IMR-90 (cell line): ENCODE results near the gene L3MBTL3. TPM values are rescaled to one million over a fixed set of nuclear protein-coding genes. Genes with fewer than 3 reads are reported as not detected.

Source experiments
- ATAC-seq: fragments of 200-7000 bp; cut with Tn5 transposase; 2 replicates; pipeline ENCODE4 v1.9.1; 2020; ENCODE audit warnings: low read depth, mild to moderate bottlenecking, moderate library complexity
- BruUV-seq: library from RNA; stranded (reverse); fragments of 400-500 nt; replicated peaks from 2 replicates; lab custom pipeline; 2021; lab: Mats Ljungman, UMichigan
- CTCF ChIA-PET: fragments of 300-600 bp; formaldehyde crosslinking; extraction: SDS; loops from one replicate; lab custom pipeline; 2021; ENCODE audit warnings: antibody characterized with exemption; lab: Yijun Ruan, JAX
- POLR2A ChIA-PET: fragments of 300-600 bp; sonication (Branson Sonifier 250); formaldehyde crosslinking; loops from one replicate; lab custom pipeline; 2022; ENCODE audit warnings: antibody characterized with exemption; ENCODE audit not compliant: unreplicated experiment; lab: Charles Lee
- DNase-seq: peaks from one replicate; pipeline ENCODE4 v3.0.0; 2013
- H2AFZ ChIP-seq: replicated peaks from 2 replicates; pipeline ENCODE3; 2013; ENCODE audit warnings: low read length, mild to moderate bottlenecking; ENCODE audit not compliant: poor library complexity
- H2AK5ac ChIP-seq: 2 replicates; pipeline ENCODE4 v1.6.1; 2013; ENCODE audit warnings: low read depth, low read length, inconsistent platforms
- H2AK9ac ChIP-seq: replicated peaks from 2 replicates; pipeline ENCODE3; 2013; ENCODE audit warnings: mild to moderate bottlenecking, low read depth, low read length, moderate library complexity; ENCODE audit not compliant: poor library complexity
- H2BK120ac ChIP-seq: 2 replicates; pipeline ENCODE4 v1.6.1; 2013; ENCODE audit warnings: low read depth, low read length, inconsistent platforms
- H2BK15ac ChIP-seq: 3 replicates; pipeline ENCODE4 v1.6.1; 2013; ENCODE audit warnings: low read depth, low read length, inconsistent platforms
- H2BK20ac ChIP-seq: 2 replicates; pipeline ENCODE4 v1.6.1; 2013; ENCODE audit warnings: low read depth, mild to moderate bottlenecking, inconsistent platforms, low read length, moderate library complexity
- H2BK5ac ChIP-seq: 2 replicates; pipeline ENCODE4 v1.6.1; 2013; ENCODE audit warnings: mild to moderate bottlenecking, low read depth, low read length, inconsistent platforms; ENCODE audit not compliant: poor library complexity, severe bottlenecking
- H3K14ac ChIP-seq: replicated peaks from 2 replicates; pipeline ENCODE4 v1.6.1; 2013; ENCODE audit warnings: low read depth, low read length, inconsistent platforms
- H3K18ac ChIP-seq: 2 replicates; pipeline ENCODE4 v1.6.1; 2013; ENCODE audit warnings: low read depth, low read length, control low read depth
- H3K23ac ChIP-seq: 2 replicates; pipeline ENCODE4 v1.6.1; 2013; ENCODE audit warnings: low read depth, low read length, inconsistent platforms
- H3K27ac ChIP-seq: 2 replicates; pipeline ENCODE4 v1.5.1; 2013; ENCODE audit warnings: mild to moderate bottlenecking, control low read depth, low read length; ENCODE audit not compliant: insufficient read depth
- H3K27me3 ChIP-seq: 2 replicates; pipeline ENCODE4 v1.6.1; 2013; ENCODE audit warnings: low read length; ENCODE audit not compliant: control insufficient read depth, insufficient read depth
- H3K36me3 ChIP-seq: 2 replicates; pipeline ENCODE4 v1.6.1; 2013; ENCODE audit warnings: low read length, mixed read lengths; ENCODE audit not compliant: control insufficient read depth, insufficient read depth
- H3K4ac ChIP-seq: 2 replicates; pipeline ENCODE4 v1.6.1; 2013; ENCODE audit warnings: low read depth, low read length, inconsistent platforms
- H3K4me1 ChIP-seq: 2 replicates; pipeline ENCODE4 v1.6.1; 2013; ENCODE audit warnings: low read length, mixed read lengths; ENCODE audit not compliant: control insufficient read depth, insufficient read depth
- H3K4me2 ChIP-seq: 2 replicates; pipeline ENCODE4 v1.6.1; 2013; ENCODE audit warnings: low read depth, mild to moderate bottlenecking, control low read depth, low read length, moderate library complexity
- H3K4me3 ChIP-seq: 2 replicates; pipeline ENCODE4 v1.5.1; 2013; ENCODE audit warnings: low read depth, mild to moderate bottlenecking, control low read depth, low read length, moderate library complexity; ENCODE audit not compliant: insufficient read depth
- H3K56ac ChIP-seq: 2 replicates; pipeline ENCODE4 v1.6.1; 2013; ENCODE audit warnings: low read length, inconsistent platforms; ENCODE audit not compliant: insufficient read depth; ENCODE audit errors: extremely low read depth
- H3K79me1 ChIP-seq, 2 experiments: 2 replicates each; pipeline ENCODE4 v1.6.1; 2013; ENCODE audit warnings: low read length in 2 of 2, inconsistent platforms in 1 of 2, low read depth in 1 of 2
- H3K9ac ChIP-seq: 2 replicates; pipeline ENCODE4 v1.6.1; 2013; ENCODE audit warnings: low read depth, low read length, control low read depth
- H3K9me1 ChIP-seq: 2 replicates; pipeline ENCODE4 v1.6.1; 2013; ENCODE audit warnings: low read length, inconsistent platforms; ENCODE audit not compliant: insufficient read depth
- H3K9me3 ChIP-seq: 2 replicates; pipeline ENCODE4 v1.6.1; 2013; ENCODE audit warnings: low read length; ENCODE audit not compliant: control insufficient read depth, insufficient read depth
- H4K20me1 ChIP-seq: 2 replicates; pipeline ENCODE4 v1.6.1; 2013; ENCODE audit warnings: low read length, inconsistent platforms; ENCODE audit not compliant: insufficient read depth
- H4K5ac ChIP-seq: 2 replicates; pipeline ENCODE4 v1.6.1; 2013; ENCODE audit warnings: mild to moderate bottlenecking, low read depth, low read length, control low read depth
- H4K8ac ChIP-seq, 2 experiments: 2 replicates each; pipeline ENCODE4 v1.6.1; 2013; ENCODE audit warnings: low read depth in 2 of 2, low read length in 2 of 2, control low read depth in 1 of 2, inconsistent platforms in 1 of 2
- H4K91ac ChIP-seq: 2 replicates; pipeline ENCODE4 v1.6.1; 2013; ENCODE audit warnings: low read depth, low read length, inconsistent platforms; ENCODE audit not compliant: insufficient read depth
- CEBPB ChIP-seq: IDR thresholded peaks from 2 replicates; pipeline ENCODE4 v1.6.1; 2012; ENCODE audit warnings: low read depth, low read length, improper control_type of control experiment
- CHD1 ChIP-seq: IDR thresholded peaks from 2 replicates; pipeline ENCODE4 v1.6.1; 2012; ENCODE audit warnings: low read depth, low read length, improper control_type of control experiment
- CTCF ChIP-seq: conservative IDR thresholded peaks from 2 replicates; pipeline ENCODE4 v1.5.1; 2012; ENCODE audit warnings: mild to moderate bottlenecking, low read depth, low read length, improper control_type of control experiment
- FOS ChIP-seq: fragments of 150-350 bp; IDR thresholded peaks from 2 replicates; pipeline ENCODE4 v1.6.1; 2016; ENCODE audit warnings: low read depth, low read length
- MAFK ChIP-seq: IDR thresholded peaks from 2 replicates; pipeline ENCODE4 v1.6.1; 2012; ENCODE audit warnings: low read depth, low read length, improper control_type of control experiment
- MAZ ChIP-seq: IDR thresholded peaks from 2 replicates; pipeline ENCODE4 v1.6.1; 2012; ENCODE audit warnings: low read depth, mild to moderate bottlenecking, low read length, improper control_type of control experiment, moderate library complexity, borderline replicate concordance
- POLR2A ChIP-seq: IDR thresholded peaks from 2 replicates; pipeline ENCODE4 v1.6.1; 2012; ENCODE audit warnings: mild to moderate bottlenecking, low read depth, low read length
- RAD21 ChIP-seq: IDR thresholded peaks from 2 replicates; pipeline ENCODE4 v1.6.1; 2012; ENCODE audit warnings: low read length, improper control_type of control experiment
- RFX5 ChIP-seq: IDR thresholded peaks from 2 replicates; pipeline ENCODE4 v1.8.0; 2012; ENCODE audit warnings: low read depth, mild to moderate bottlenecking, low read length, moderate library complexity
- SMC3 ChIP-seq: fragments of 150-350 bp; IDR thresholded peaks from 2 replicates; pipeline ENCODE4 v1.6.1; 2016; ENCODE audit warnings: low read depth, mild to moderate bottlenecking, antibody characterized with exemption, low read length, moderate library complexity
- USF2 ChIP-seq: fragments of 150-350 bp; IDR thresholded peaks from 2 replicates; pipeline ENCODE4 v1.6.1; 2017; ENCODE audit warnings: mild to moderate bottlenecking, antibody characterized with exemption, low read length, low read depth
- WGBS, 2 experiments: methylation state at CpG; one replicate each; pipeline versions ENCODE4 v1.1.5 to v1.1.7; 2013; ENCODE audit warnings: missing lambda C conversion rate in 2 of 2; ENCODE audit not compliant: insufficient read length in 1 of 2; ENCODE audit errors: extremely low coverage in 2 of 2; 5-methylcytosine and 5-hydroxymethylcytosine counted together
- dilution Hi-C: fragments of 300-500 bp; cut with HindIII; formaldehyde crosslinking; loops from one replicate; pipeline ENCODE4 v1.14.3; 2018; ENCODE audit warnings: low sequenced_read_pairs; ENCODE audit not compliant: unreplicated experiment
- in situ Hi-C: fragments of 300-500 bp; cut with MboI; formaldehyde crosslinking; loops from 3 replicates; pipeline ENCODE4 v1.14.3; 2019; ENCODE audit warnings: low sequenced_read_pairs, inconsistent platforms, mixed read lengths
- intact Hi-C: fragments of 100-400 bp; cut with micrococcal nuclease; formaldehyde crosslinking; loops from 2 replicates; pipeline ENCODE4 v1.10.0; 2022
- polyA plus RNA-seq, 3 experiments: library from polyadenylated mRNA; depleted of rRNA; stranded (reverse); fragments of >200 nt; gene quantifications; 2 replicates each; pipeline ENCODE4 v1.2.3, GENCODE V29; 2012; ENCODE audit warnings: low replicate concordance in 1 of 3
- total RNA-seq: library from RNA; depleted of rRNA; stranded (reverse); fragments of >200 nt; gene quantifications from 2 replicates; pipeline ENCODE4 v1.2.3, GENCODE V29; 2012
- TF ChIP-seq, protein P1 (sequence below): fragments of 150-350 bp; IDR thresholded peaks from 2 replicates; pipeline ENCODE4 v1.6.1; 2016; ENCODE audit warnings: low read depth, mild to moderate bottlenecking, low read length, moderate library complexity, borderline replicate concordance

L3MBTL3 gene
- total and polyA plus RNA-seq, 2 of the 4 experiments (the other 2 are of a cell fraction) = 7.2 to 10.9 TPM

DNA sequence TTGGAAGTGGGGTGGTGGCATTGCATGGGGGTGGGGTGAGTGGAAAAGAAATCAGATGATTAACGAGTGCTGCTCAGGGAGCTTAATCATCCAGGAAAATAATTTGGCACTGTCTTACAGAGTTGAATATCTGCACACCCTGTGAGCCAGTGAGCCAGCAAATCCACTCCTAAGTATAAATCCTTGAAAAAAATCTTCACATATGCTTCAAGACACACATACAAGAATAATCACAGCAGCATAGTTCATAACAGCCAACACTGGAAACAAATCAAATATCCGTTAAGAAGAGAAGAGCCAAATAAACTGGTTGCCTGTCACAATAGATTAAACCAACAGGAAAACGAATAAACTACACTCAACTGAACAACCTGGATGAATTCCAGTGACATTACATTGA lies 141.6 kb downstream of the L3MBTL3 start:
- Histone ChIP-seq H3K27ac (no peak overlapping the region), H3K14ac (no peak overlapping the region), H3K79me1 (no peaks in the 10 kb centered on the region), H3K4me2 (no peak overlapping the region), H4K91ac (no peak overlapping the region), H3K23ac (no peak overlapping the region), H3K4me1 (0 out of 2 replicates have a peak, but pooled peaks cover 1% of the 10 kb centered on the region), H3K27me3 (no peaks in the 10 kb centered on the region), H2BK5ac (no peak overlapping the region), H3K9me3 (peaks cover 8% of the 10 kb centered on the region), H4K20me1 (no peaks in the 10 kb centered on the region), H4K8ac (no peak overlapping the region), H2AK9ac (no peak overlapping the region), H2BK15ac (no peak overlapping the region), H2BK120ac (no peak overlapping the region), H3K4me3 (no peak overlapping the region), H2BK20ac (no peak overlapping the region), H3K4ac (no peak overlapping the region), H2AK5ac (no peak overlapping the region), H3K56ac (no peak overlapping the region), H3K36me3 (no peaks in the 10 kb centered on the region), H4K5ac (no peak overlapping the region), H3K9ac (no peak overlapping the region), H2AFZ (no peak overlapping the region), H3K18ac (no peak overlapping the region), H3K9me1 (no peaks in the 10 kb centered on the region)
- ChIA-PET CTCF (no interaction called here), POLR2A (interaction anchor here (0.6 kb wide), 1 partner anchor 1267 kb away, joined by 4 read pairs; no protein-coding TSS in a partner anchor)
- intact Hi-C loops (no loop called here), dilution Hi-C loops (no loop called here), in situ Hi-C loops (no loop called here)
- no TSS peak for BruUV-seq
- TF ChIP-seq SMC3 = no peak
- no peak for TF ChIP-seq RAD21
- TF ChIP-seq USF2 = no peak
- no peak for TF ChIP-seq CHD1
- no peak for TF ChIP-seq CTCF
- TF ChIP-seq MAZ = no peak
- TF ChIP-seq, protein P1, sequence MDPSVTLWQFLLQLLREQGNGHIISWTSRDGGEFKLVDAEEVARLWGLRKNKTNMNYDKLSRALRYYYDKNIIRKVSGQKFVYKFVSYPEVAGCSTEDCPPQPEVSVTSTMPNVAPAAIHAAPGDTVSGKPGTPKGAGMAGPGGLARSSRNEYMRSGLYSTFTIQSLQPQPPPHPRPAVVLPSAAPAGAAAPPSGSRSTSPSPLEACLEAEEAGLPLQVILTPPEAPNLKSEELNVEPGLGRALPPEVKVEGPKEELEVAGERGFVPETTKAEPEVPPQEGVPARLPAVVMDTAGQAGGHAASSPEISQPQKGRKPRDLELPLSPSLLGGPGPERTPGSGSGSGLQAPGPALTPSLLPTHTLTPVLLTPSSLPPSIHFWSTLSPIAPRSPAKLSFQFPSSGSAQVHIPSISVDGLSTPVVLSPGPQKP = no peak
- no peak for TF ChIP-seq CEBPB
- TF ChIP-seq FOS = no peak
- TF ChIP-seq RFX5 = no peak
- no peak for TF ChIP-seq POLR2A
- TF ChIP-seq MAFK = no peak
- ATAC-seq (no peak), DNase-seq (no peak)
- WGBS, 2 experiments = no CpG with 5 or more reads among the region's 3 CpGs
